ENCODE results near the gene HSPB8.

Gene HSPB8

GRCh38 chr12:119230807-119231206, 52.1 kb downstream of the HSPB8 start:
- TF ChIP-seq CTCF (IDR thresholded peaks at IDR 0.05; ENCODE audit: insufficient read depth, low read depth, low read length, missing control alignments): no peak

GRCh38 chr12:119231774-119232173, 53.0 kb downstream of the HSPB8 start:
- no peak for TF ChIP-seq CTCF (IDR thresholded peaks at IDR 0.05; ENCODE audit: insufficient read depth, low read depth, low read length, missing control alignments)
- H3K4me3 ChIP-seq (ENCODE audit: low read length): no peak overlapping the region
- no peak for DNase-seq (ENCODE audit: low read depth)

More at GRCh38 chr12:119230807-119231206, 52.1 kb downstream of the HSPB8 start:
- no peak overlapping the region for H3K4me3 ChIP-seq (ENCODE audit: low read length)
- no peak for DNase-seq (ENCODE audit: low read depth)

GRCh38 chr12:119235197-119235751, 56.5 kb downstream of the HSPB8 start:
- no peak overlapping the region for H3K4me3 ChIP-seq (ENCODE audit: low read length)
- no peak for DNase-seq (ENCODE audit: low read depth)
- no peak for TF ChIP-seq CTCF (IDR thresholded peaks at IDR 0.05; ENCODE audit: insufficient read depth, low read depth, low read length, missing control alignments)

- no peak for DNase-seq (ENCODE audit: low read depth)
- H3K4me3 ChIP-seq (ENCODE audit: low read length): no peak overlapping the region
- no peak for TF ChIP-seq CTCF (IDR thresholded peaks at IDR 0.05; ENCODE audit: insufficient read depth, low read depth, low read length, missing control alignments)
These were observed 57.6 kb downstream of the HSPB8 start for GRCh38 chr12:119236372-119236771.

GRCh38 chr12:119239040-119239439, 60.3 kb downstream of the HSPB8 start:
- DNase-seq (ENCODE audit: low read depth): no peak
- TF ChIP-seq CTCF (IDR thresholded peaks at IDR 0.05; ENCODE audit: insufficient read depth, low read depth, low read length, missing control alignments): no peak
- H3K4me3 ChIP-seq (ENCODE audit: low read length): no peak overlapping the region

GRCh38 chr12:119241049-119241448, 62.3 kb downstream of the HSPB8 start:
- no peak for DNase-seq (ENCODE audit: low read depth)
- no peak overlapping the region for H3K4me3 ChIP-seq (ENCODE audit: low read length)
- no peak for TF ChIP-seq CTCF (IDR thresholded peaks at IDR 0.05; ENCODE audit: insufficient read depth, low read depth, low read length, missing control alignments)

GRCh38 chr12:119241580-119242169, 62.9 kb downstream of the HSPB8 start:
- H3K4me3 ChIP-seq (ENCODE audit: low read length): no peak overlapping the region
- DNase-seq (ENCODE audit: low read depth): no peak
- TF ChIP-seq CTCF (IDR thresholded peaks at IDR 0.05; ENCODE audit: insufficient read depth, low read depth, low read length, missing control alignments): no peak

Data from epithelial cell of esophagus (primary cell).